Common myeloid progenitor, CD34-positive (primary cell): ENCODE results near the gene BACH2.

Source experiments
- CTCF ChIA-PET: fragments of 350-600 bp; sonication (Branson Sonifier 250); formaldehyde crosslinking; loops from one replicate; lab custom pipeline; 2021; ENCODE audit warnings: antibody characterized with exemption; lab: Charles Lee
- POLR2A ChIA-PET: fragments of 350-600 bp; sonication (Branson Sonifier 250); formaldehyde crosslinking; loops from one replicate; lab custom pipeline; 2021; ENCODE audit warnings: antibody characterized with exemption; lab: Charles Lee
- DNase-seq, 3 donors: peaks; one replicate each; pipeline versions ENCODE4 v3.0.0 to v3.0.0-alpha.2; 2013
- H3K27ac ChIP-seq, 2 experiments: 1 replicate in 1 of 2; 2 replicates in 1 of 2; pipeline ENCODE4 v1.7.0; 2013; ENCODE audit warnings: inconsistent platforms in 2 of 2, low read length in 2 of 2, mild to moderate bottlenecking in 2 of 2, low read depth in 1 of 2, moderate library complexity in 1 of 2; ENCODE audit not compliant: severe bottlenecking in 2 of 2, insufficient read depth in 1 of 2, poor library complexity in 1 of 2
- H3K27me3 ChIP-seq, 5 experiments: replicated peaks in 2 of 5; 1 replicate in 3 of 5; 2 replicates in 2 of 5; pipeline versions ENCODE4 v1.6.1 to v1.7.0; 2013; ENCODE audit warnings: low read length in 4 of 5, mild to moderate bottlenecking in 2 of 5, moderate library complexity in 2 of 5, inconsistent platforms in 1 of 5; ENCODE audit not compliant: insufficient read depth in 5 of 5, control insufficient read depth in 4 of 5
- H3K36me3 ChIP-seq, 4 experiments: 1 replicate in 2 of 4; 2 replicates in 2 of 4; pipeline versions ENCODE4 v1.6.1 to v1.7.0; 2013; ENCODE audit warnings: low read length in 3 of 4, control low read depth in 1 of 4, mild to moderate bottlenecking in 1 of 4; ENCODE audit not compliant: control insufficient read depth in 4 of 4, insufficient read depth in 4 of 4
- H3K4me1 ChIP-seq, 4 experiments: 1 replicate in 3 of 4; 2 replicates in 1 of 4; pipeline versions ENCODE4 v1.6.1 to v1.7.1; 2013; ENCODE audit warnings: low read length in 3 of 4, mild to moderate bottlenecking in 3 of 4, control low read depth in 1 of 4, inconsistent platforms in 1 of 4, moderate library complexity in 1 of 4; ENCODE audit not compliant: control insufficient read depth in 4 of 4, insufficient read depth in 4 of 4; ENCODE audit errors: control extremely low read depth in 1 of 4
- H3K4me3 ChIP-seq, 7 experiments: 1 replicate in 4 of 7; 2 replicates in 3 of 7; pipeline versions ENCODE4 v1.5.1 to v1.7.0; 2013; ENCODE audit warnings: mild to moderate bottlenecking in 7 of 7, low read length in 6 of 7, moderate library complexity in 6 of 7, inconsistent platforms in 2 of 7, low read depth in 2 of 7, control low read depth in 1 of 7; ENCODE audit not compliant: insufficient read depth in 4 of 7, control insufficient read depth in 1 of 7; ENCODE audit errors: extremely low read depth in 1 of 7
- H3K9me3 ChIP-seq, 5 experiments: 1 replicate in 4 of 5; 2 replicates in 1 of 5; pipeline versions ENCODE4 v1.6.1 to v1.7.1; 2013; ENCODE audit warnings: low read length in 4 of 5, mild to moderate bottlenecking in 2 of 5, inconsistent platforms in 1 of 5, low read depth in 1 of 5, moderate library complexity in 1 of 5; ENCODE audit not compliant: control insufficient read depth in 4 of 5, insufficient read depth in 2 of 5; ENCODE audit errors: control extremely low read depth in 1 of 5
- WGBS: methylation state at CpG from one replicate; pipeline ENCODE4 v1.1.5; 2013; ENCODE audit not compliant: insufficient coverage; 5-methylcytosine and 5-hydroxymethylcytosine counted together

Gene BACH2

GRCh38 chr6:89999945-90000825 lies 296.5 kb downstream of the BACH2 start:
- WGBS = 96% methylated on average over 7 of the region's 8 CpGs
- ChIA-PET CTCF (interaction anchor here (0.7 to 1.0 kb wide), 2 partner anchors 18 to 131 kb away, joined by 3 read pairs; no protein-coding TSS in a partner anchor), POLR2A (no interaction called here)
- H3K27ac ChIP-seq = no peak overlapping the region
- peaks cover 0 to 15% (median 4%) of the 10 kb centered on the region in 4 experiments for H3K4me1 ChIP-seq
- no peaks in the 10 kb centered on the region for H3K27me3 ChIP-seq
- no peak overlapping the region for H3K4me3 ChIP-seq
- no peaks in the 10 kb centered on the region for H3K9me3 ChIP-seq
- DNase-seq = no peak
- no peaks in the 10 kb centered on the region for H3K36me3 ChIP-seq

GRCh38 chr6:89999154-89999553 lies 297.5 kb downstream of the BACH2 start:
- CTCF ChIA-PET = interaction anchor here (0.6 to 1.0 kb wide), 3 partner anchors 19 to 132 kb away, joined by 3 read pairs; no protein-coding TSS in a partner anchor

GRCh38 chr6:89997456-89998445 lies 298.9 kb downstream of the BACH2 start:
- Histone ChIP-seq H3K4me3 (no peak overlapping the region), H3K36me3 (no peaks in the 10 kb centered on the region), H3K27me3 (no peaks in the 10 kb centered on the region), H3K4me1 (peaks cover 0 to 15% (median 4%) of the 10 kb centered on the region in 4 experiments), H3K27ac (no peak overlapping the region), H3K9me3 (no peaks in the 10 kb centered on the region)
- ChIA-PET POLR2A (interaction anchor here (0.6 kb wide), 2 partner anchors 12 to 527 kb away, joined by 4 to 6 read pairs; no protein-coding TSS in a partner anchor), CTCF (interaction anchor here (0.6 kb wide), 1 partner anchor 148 kb away, joined by 3 read pairs; no protein-coding TSS in a partner anchor)
- DNase-seq = peak in 2 of 3 donors; percentile 27 to 29
- 96% methylated on average over 5 of the region's 6 CpGs for WGBS

More at GRCh38 chr6:89999154-89999553, 297.5 kb downstream of the BACH2 start:
- POLR2A ChIA-PET = no interaction called here
- DNase-seq = no peak
- Histone ChIP-seq H3K9me3 (no peaks in the 10 kb centered on the region), H3K4me1 (peaks cover 0 to 15% (median 4%) of the 10 kb centered on the region in 4 experiments), H3K27me3 (no peaks in the 10 kb centered on the region), H3K36me3 (no peaks in the 10 kb centered on the region), H3K4me3 (no peak overlapping the region), H3K27ac (no peak overlapping the region)
- WGBS = 88% methylated on average over 2 of the region's 4 CpGs

- ChIA-PET POLR2A (no interaction called here), CTCF (no interaction called here)
- no peak for DNase-seq
- H3K27ac ChIP-seq = no peak overlapping the region
- H3K36me3 ChIP-seq = no peaks in the 10 kb centered on the region
- no peaks in the 10 kb centered on the region for H3K27me3 ChIP-seq
- peaks cover 0 to 8% (median 4%) of the 10 kb centered on the region in 4 experiments for H3K4me1 ChIP-seq
- no peaks in the 10 kb centered on the region for H3K9me3 ChIP-seq
- WGBS = 100% methylated on average over 3 of the region's 3 CpGs
- no peak overlapping the region for H3K4me3 ChIP-seq
Observed at GRCh38 chr6:89993411-89993810, 303.2 kb downstream of the BACH2 start.

GRCh38 chr6:89992818-89993217 lies 303.8 kb downstream of the BACH2 start:
- CTCF ChIA-PET = no interaction called here
- no peaks in the 10 kb centered on the region for H3K9me3 ChIP-seq
- WGBS = 80% methylated on average over 2 of the region's 2 CpGs
- POLR2A ChIA-PET = no interaction called here
- no peak overlapping the region for H3K4me3 ChIP-seq
- H3K27me3 ChIP-seq = no peaks in the 10 kb centered on the region
- H3K27ac ChIP-seq = no peak overlapping the region
- no peaks in the 10 kb centered on the region for H3K36me3 ChIP-seq
- peaks cover 0 to 8% (median 4%) of the 10 kb centered on the region in 4 experiments for H3K4me1 ChIP-seq
- DNase-seq = no peak

- WGBS = 96% methylated on average over 3 of the region's 4 CpGs
- Histone ChIP-seq H3K27ac (no peak overlapping the region), H3K9me3 (no peaks in the 10 kb centered on the region), H3K36me3 (no peaks in the 10 kb centered on the region), H3K27me3 (no peaks in the 10 kb centered on the region), H3K4me3 (no peak overlapping the region), H3K4me1 (peaks cover 0 to 10% (median 7%) of the 10 kb centered on the region in 4 experiments)
- POLR2A ChIA-PET = no interaction called here
- DNase-seq = no peak
- CTCF ChIA-PET = interaction anchor here (0.6 to 0.9 kb wide), 2 partner anchors 13 to 45 kb away, joined by 3 read pairs; no protein-coding TSS in a partner anchor
Observed at GRCh38 chr6:89989742-89990141, 306.9 kb downstream of the BACH2 start.
